Peyer's patch (tissue), 4 donors: ENCODE measurements around the gene SRGAP2B.
"Not testable (repeated sequence)": the region's sequence is repeated elsewhere in the genome, so short reads cannot be mapped to it uniquely, and the experiment has no call there.

Source experiments
- POLR2A ChIP-seq, 2 donors: fragments of 450-650 bp; IDR thresholded peaks; one replicate each; pipeline ENCODE4 v1.5.1; 2017; ENCODE audit warnings: antibody characterized with exemption in 2 of 2, mild to moderate bottlenecking in 2 of 2, moderate library complexity in 2 of 2
- TF ChIP-seq, protein P1 (sequence below), 6 experiments: fragments of 450-650 bp in 4 of 6; fragments of 200-600 bp in 2 of 6; sonication (generic) in 1 of 6; IDR thresholded peaks; one replicate each; pipeline ENCODE4 v1.5.1; 2017 to 2019; ENCODE audit warnings: antibody characterized with exemption in 6 of 6, mild to moderate bottlenecking in 3 of 6, moderate library complexity in 1 of 6

DNA sequence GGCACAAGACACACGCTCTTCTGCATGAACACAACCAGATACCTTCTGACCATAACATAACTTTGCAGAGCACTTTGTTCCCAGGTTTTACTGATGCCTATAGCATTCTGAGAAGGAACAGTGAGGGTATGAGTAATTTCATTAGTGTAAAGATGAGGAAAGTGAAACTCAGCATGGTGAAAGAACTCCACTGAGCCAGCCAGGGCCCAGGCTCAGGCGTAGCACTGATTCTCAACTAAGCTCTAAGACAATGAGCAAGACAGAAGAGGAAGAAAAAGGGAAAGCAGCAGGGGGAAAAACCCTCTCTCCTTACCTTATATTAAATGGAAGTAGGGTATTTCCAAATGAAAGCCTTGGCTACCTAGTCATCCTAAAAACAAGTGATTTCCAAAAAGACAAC is 155.1 kb downstream of the SRGAP2B start:
- TF ChIP-seq, protein P1, sequence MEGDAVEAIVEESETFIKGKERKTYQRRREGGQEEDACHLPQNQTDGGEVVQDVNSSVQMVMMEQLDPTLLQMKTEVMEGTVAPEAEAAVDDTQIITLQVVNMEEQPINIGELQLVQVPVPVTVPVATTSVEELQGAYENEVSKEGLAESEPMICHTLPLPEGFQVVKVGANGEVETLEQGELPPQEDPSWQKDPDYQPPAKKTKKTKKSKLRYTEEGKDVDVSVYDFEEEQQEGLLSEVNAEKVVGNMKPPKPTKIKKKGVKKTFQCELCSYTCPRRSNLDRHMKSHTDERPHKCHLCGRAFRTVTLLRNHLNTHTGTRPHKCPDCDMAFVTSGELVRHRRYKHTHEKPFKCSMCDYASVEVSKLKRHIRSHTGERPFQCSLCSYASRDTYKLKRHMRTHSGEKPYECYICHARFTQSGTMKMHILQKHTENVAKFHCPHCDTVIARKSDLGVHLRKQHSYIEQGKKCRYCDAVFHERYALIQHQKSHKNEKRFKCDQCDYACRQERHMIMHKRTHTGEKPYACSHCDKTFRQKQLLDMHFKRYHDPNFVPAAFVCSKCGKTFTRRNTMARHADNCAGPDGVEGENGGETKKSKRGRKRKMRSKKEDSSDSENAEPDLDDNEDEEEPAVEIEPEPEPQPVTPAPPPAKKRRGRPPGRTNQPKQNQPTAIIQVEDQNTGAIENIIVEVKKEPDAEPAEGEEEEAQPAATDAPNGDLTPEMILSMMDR (IDR thresholded peaks at IDR 0.05) = not testable (repeated sequence)
- TF ChIP-seq POLR2A (IDR thresholded peaks at IDR 0.05) = not testable (repeated sequence)
